ENCODE data around the gene ERMAP. TPM values are rescaled to one million over a fixed set of nuclear protein-coding genes. Genes with fewer than 3 reads are reported as not detected.

ERMAP gene, protein sequence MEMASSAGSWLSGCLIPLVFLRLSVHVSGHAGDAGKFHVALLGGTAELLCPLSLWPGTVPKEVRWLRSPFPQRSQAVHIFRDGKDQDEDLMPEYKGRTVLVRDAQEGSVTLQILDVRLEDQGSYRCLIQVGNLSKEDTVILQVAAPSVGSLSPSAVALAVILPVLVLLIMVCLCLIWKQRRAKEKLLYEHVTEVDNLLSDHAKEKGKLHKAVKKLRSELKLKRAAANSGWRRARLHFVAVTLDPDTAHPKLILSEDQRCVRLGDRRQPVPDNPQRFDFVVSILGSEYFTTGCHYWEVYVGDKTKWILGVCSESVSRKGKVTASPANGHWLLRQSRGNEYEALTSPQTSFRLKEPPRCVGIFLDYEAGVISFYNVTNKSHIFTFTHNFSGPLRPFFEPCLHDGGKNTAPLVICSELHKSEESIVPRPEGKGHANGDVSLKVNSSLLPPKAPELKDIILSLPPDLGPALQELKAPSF
- total RNA-seq, result 1 to 10 TPM; 8.0 TPM

DNA sequence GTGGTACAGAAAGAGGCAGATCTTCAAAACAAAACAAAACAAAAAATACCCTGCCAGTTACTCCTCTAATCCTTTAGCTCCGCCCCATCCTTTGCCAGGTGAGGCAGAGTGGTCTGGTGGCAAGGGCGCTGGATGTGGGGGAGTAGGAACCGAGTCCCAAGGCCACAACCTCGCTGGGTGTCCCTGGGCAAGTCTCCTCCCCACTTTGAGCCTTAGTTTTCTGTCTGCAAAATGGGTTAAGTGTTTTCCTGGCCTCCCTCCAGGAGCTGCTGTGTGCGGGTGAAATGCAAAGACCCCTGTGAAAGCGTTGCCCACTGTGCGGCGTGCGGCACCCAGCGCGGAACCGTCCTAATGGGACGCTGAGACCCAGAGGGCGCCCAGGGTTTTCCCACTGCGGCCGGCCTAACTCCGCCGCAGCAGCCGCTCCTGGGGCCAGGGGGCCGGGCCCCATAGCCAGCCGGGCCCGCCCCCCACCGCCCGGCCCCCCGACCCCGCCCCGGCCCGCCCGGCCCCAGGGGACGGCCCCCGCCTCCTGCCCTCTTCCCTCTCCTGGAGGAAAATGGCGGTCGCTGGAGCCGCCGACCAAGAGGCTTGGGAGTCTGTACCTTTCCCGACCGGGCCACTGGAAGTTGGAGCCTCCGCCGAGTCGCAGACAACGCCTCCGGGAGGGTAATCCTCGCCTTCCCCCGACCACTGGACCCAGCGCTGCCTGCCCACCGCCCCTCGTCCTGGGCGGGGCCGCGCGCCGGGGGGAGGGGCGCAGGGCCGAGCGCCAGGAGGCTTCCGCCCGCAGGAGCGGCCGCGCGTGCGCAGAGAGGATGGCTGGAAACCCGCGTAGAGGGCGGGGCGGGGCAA, at the start of gene ERMAP, which contains the start of gene SVBP:
ERMAP (plus strand) TSS at position 538 of the 855 bp plus-strand sequence. CDS start 13,327 bp downstream, outside the sequence.
SVBP (minus strand) TSS at position 813 of the 855 bp plus-strand sequence. CDS start 853 bp downstream, outside the sequence.

DNA sequence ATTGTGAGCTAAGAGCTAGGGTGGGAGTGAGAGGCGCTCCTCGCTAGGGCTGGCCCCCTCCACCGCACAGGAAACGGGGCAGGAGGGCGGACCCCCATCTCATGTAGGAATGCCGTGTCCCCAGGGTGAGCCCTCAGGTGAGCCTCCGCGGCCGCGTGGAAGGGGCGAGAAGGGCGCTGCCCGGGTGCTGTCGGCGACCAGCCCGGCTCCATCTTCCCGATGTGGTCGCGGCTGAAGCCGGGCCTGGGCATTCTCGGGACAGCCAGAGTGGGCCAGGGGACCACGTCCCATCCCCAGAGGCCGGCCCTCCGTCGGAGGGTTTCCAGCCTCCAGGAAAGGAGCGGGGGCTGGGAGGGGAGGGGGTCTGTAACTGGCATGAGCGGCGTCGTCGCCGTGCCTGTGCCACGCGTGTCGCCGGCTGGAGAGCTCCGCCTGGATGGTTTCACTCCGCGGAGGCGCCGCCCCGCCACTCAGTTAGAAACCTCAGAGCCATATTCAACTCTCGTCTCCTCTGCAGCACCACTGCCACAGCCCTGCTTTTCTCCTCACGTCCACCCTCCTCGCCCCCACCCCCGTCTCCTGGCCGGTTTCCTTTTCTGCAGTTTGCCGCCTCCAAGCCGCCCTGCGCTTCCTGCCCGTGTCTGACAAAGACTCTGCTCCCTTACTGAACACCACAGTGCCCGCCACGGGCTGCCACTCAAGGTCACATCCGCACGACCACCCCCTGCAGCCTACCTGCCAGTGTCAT, 31.8 kb upstream of the ERMAP start, which contains the start of gene TMEM269:
TMEM269 (plus strand) TSS at position 46 of the 748 bp plus-strand sequence. CDS start 4,903 bp downstream, outside the sequence.

DNA sequence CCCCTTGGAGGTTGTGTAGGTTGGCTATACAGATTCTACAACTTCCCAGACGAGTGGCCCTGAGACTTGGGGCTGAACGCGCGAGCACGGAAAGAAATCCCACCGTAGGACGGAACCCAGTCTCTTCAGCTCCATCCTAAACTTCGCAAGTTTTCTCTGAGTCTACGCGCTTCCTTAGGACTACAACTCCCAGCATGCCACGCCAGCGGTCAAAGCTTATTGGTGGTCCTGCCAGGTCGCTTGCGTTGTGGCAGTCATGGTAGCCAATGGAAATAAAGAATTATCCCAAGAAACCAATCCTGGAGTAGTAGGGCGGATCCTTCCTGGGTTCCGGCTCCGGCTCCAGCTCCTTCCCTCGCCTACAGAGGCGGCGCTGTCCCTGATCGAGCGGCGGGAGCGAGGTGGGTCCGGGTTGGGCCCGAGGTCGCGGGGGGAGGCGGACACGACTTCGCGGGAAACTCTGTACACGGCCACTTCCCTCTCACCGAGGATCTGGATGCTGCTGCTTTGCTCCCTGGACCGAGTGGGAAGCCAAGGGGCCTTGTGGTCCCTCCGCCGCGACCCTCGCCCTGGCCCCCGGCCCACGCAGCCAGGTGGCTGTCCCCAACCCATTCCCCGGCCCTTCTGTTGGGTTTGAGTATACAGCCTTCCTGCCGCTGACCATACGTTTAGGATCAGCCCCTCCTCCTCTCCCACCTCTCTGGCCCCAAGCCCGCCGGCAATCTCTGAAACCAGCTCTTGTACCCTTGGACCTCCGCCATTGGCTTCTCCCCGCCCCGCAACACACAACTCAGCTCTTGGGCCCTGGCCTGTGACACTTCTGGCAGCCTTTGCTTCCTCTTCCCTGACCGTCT, 29.6 kb downstream of the ERMAP start, which contains the start of gene ZNF691:
ZNF691 (plus strand) TSS at position 357 of the 854 bp plus-strand sequence. CDS start 3,046 bp downstream, outside the sequence.

Other genes starting within 250 kb of the ERMAP start
- 10 to 100 TPM; 79.6 to 82.2 TPM for gene PPIH, start 158.7 kb upstream of the ERMAP start, total RNA-seq
- gene YBX1, start 134.7 kb upstream of the ERMAP start, total RNA-seq, result 100 to 1,000 TPM; 519 to 535 TPM
- not detected for gene CLDN19, start 76.9 kb upstream of the ERMAP start, total RNA-seq
- 10 to 100 TPM; 35.9 to 39.4 TPM for gene P3H1, start 50.1 kb upstream of the ERMAP start, total RNA-seq
- gene C1orf50, start 49.9 kb upstream of the ERMAP start, total RNA-seq, result 1 to 10 TPM; 8.3 to 9.3 TPM
- gene TMEM269, start 32.1 kb upstream of the ERMAP start, total RNA-seq, result under 1 TPM; 0.26 to 0.30 TPM
- 10 to 100 TPM; 23.0 to 24.0 TPM for gene SVBP, start 275 bp downstream of the ERMAP start, total RNA-seq
- gene ZNF691, start 29.5 kb downstream of the ERMAP start, total RNA-seq, result 1 to 10 TPM; 9.6 TPM
- gene SLC2A1, start 141.7 kb downstream of the ERMAP start, total RNA-seq, result 100 to 1,000 TPM; 101 to 107 TPM